Raji (cell line): Measurements from ENCODE around the gene SPSB4.

Source experiments
- POLR2A ChIP-seq: IDR thresholded peaks from 2 replicates; pipeline ENCODE4 v1.6.1; 2011; ENCODE audit warnings: low read depth, low read length, control low read depth; ENCODE audit not compliant: insufficient read depth

The SPSB4 gene

GRCh38 chr3:141170678-141171295 lies 119.6 kb downstream of the SPSB4 start:
- TF ChIP-seq POLR2A: no peak

- TF ChIP-seq POLR2A: no peak
These were observed 123.5 kb downstream of the SPSB4 start for GRCh38 chr3:141174674-141175073.

GRCh38 chr3:141176775-141177174 lies 125.6 kb downstream of the SPSB4 start:
- TF ChIP-seq POLR2A: no peak

GRCh38 chr3:141178026-141178425 lies 126.9 kb downstream of the SPSB4 start:
- TF ChIP-seq POLR2A: no peak

- TF ChIP-seq POLR2A: no peak
These were observed 127.4 kb downstream of the SPSB4 start for GRCh38 chr3:141178551-141178950.

GRCh38 chr3:141179983-141180382 lies 128.8 kb downstream of the SPSB4 start:
- TF ChIP-seq POLR2A: no peak

GRCh38 chr3:141181196-141181595 lies 130.0 kb downstream of the SPSB4 start:
- no peak for TF ChIP-seq POLR2A

DNA sequence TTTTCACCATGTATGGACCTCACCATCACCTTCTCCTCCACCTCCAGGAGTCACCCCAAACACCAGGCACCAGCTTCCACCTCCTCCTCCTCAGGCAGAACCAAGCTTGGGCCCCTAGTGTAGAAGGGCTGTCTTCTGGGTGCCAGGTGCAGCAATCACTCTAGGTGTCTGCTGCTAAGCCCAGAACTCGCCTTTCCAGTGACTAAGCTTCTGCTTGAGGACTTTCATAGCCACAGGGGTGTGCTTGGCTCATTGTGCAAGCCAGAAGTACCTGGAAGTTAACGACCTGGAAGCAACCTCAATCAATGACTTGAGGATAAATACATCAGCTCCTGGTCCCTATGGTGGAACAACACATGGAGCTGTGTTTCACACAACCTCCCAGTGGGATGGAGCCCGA lies 130.7 kb downstream of the SPSB4 start:
- TF ChIP-seq POLR2A: no peak

DNA sequence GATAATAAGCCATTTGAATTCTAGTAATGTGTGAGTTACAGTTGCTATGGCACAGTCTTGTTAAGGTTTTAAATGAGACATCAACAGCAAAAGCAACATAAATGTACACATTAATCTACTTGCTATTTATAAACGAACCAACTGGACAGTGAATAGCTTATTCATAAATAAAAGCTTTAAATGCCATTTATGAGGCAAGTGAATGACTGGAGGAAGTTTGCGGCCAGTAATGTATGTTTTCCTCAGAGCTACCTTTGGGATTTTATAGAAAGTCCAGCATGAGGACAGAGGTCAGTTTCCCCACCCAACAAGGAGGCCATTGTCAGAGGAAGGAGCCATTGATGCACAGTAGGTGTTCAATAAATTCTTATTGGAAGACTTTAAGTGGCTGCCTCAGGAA lies 132.5 kb downstream of the SPSB4 start:
- TF ChIP-seq POLR2A: no peak

DNA sequence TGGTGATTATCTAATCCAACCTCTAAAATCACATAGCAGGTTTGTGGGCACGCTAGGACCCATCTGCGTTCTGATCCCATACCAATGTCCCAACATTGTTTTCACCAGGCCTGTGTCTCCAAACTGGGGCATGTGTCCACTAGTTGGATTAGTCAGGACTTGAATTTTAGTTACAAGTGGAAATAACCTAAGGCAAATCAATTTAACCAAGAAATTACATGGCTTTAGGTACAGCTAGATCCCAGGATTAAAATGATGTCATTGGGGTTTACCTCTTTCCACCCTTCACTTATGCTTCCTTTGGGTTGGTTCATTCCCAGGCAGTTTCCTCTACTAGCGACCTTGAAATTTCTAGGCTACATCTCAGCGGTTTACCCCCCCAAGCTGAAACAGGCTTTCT lies 133.3 kb downstream of the SPSB4 start:
- TF ChIP-seq POLR2A: no peak

GRCh38 chr3:141191097-141191749 lies 140.1 kb downstream of the SPSB4 start:
- no peak for TF ChIP-seq POLR2A

DNA sequence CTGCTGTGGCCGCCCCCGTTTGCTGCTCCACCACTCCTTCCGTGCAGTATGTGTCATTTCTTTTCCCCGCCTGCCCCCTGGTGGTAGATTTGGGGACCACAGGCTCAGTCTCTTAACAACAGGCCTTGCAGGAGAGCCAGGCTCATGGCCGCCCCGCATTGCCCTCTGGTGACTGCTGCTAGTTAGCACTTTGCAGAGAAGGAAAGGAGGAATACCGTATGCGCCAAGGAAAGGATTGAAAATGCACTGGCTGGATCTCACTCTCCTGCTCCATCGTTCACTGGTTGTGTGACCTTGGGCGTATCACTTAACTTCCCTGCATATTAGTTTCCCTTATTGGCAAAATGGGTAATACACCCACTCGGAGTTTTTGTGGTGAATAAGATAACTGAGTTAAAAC lies 141.2 kb downstream of the SPSB4 start:
- no peak for TF ChIP-seq POLR2A

GRCh38 chr3:141193066-141193830 lies 142.1 kb downstream of the SPSB4 start:
- TF ChIP-seq POLR2A: no peak
